Activated naive CD8-positive, alpha-beta T cell treated with anti-CD3 and anti-CD28 coated beads, Interleukin-2, amount 10 ng/mL, durations not matched to agents 7 days and 5 days (primary cell): ENCODE measurements around the gene WDR74. TPM values are rescaled to one million over a fixed set of nuclear protein-coding genes. Genes with fewer than 3 reads are reported as not detected.
"Not testable (repeated sequence)": the region's sequence is repeated elsewhere in the genome, so short reads cannot be mapped to it uniquely, and the experiment has no call there.

ENCODE experiments used
- ATAC-seq: fragments of 150-1000 bp; cut with Tn5 transposase; one replicate; pipeline ENCODE4 v1.10.0; 2021; ENCODE audit warnings: low read depth, moderate library complexity
- POLR2A ChIA-PET: fragments of 350-600 bp; sonication (Branson Sonifier 250); formaldehyde crosslinking; loops from one replicate; lab custom pipeline; 2021; ENCODE audit warnings: antibody characterized with exemption; lab: Charles Lee
- DNase-seq: peaks from one replicate; pipeline ENCODE4 v3.0.0; 2021
- H3K27ac Mint-ChIP-seq: one replicate; pipeline ENCODE4 v1.8.0; 2022; ENCODE audit warnings: mild to moderate bottlenecking, mixed read lengths
- H3K27me3 Mint-ChIP-seq: one replicate; pipeline ENCODE4 v1.8.0; 2022; ENCODE audit warnings: mild to moderate bottlenecking, moderate library complexity, mixed read lengths
- H3K36me3 Mint-ChIP-seq: one replicate; pipeline ENCODE4 v1.8.0; 2021; ENCODE audit warnings: mild to moderate bottlenecking, mixed read lengths
- H3K4me1 Mint-ChIP-seq: one replicate; pipeline ENCODE4 v1.8.0; 2021; ENCODE audit warnings: mixed read lengths
- H3K4me3 Mint-ChIP-seq: one replicate; pipeline ENCODE4 v1.8.0; 2022; ENCODE audit warnings: mild to moderate bottlenecking, moderate library complexity, mixed read lengths
- H3K9me3 Mint-ChIP-seq: one replicate; pipeline ENCODE4 v1.8.0; 2021; ENCODE audit warnings: mixed read lengths
- total RNA-seq, 2 experiments: library from RNA; stranded (reverse); gene quantifications; one replicate each; pipeline ENCODE4 v1.2.3, GENCODE V29; 2021

Gene WDR74
- total RNA-seq, 2 experiments from 2014 or later, result 75.2 to 78.0 TPM

GRCh38 chr11:62844154-62844553 lies 4.8 kb upstream of the WDR74 start:
- ATAC-seq (no peak), DNase-seq (no peak)
- Mint-ChIP-seq H3K9me3 (no peaks in the 10 kb centered on the region), H3K4me1 (peaks cover 13% of the 10 kb centered on the region), H3K4me3 (no peak overlapping the region), H3K27ac (no peak overlapping the region), H3K36me3 (peaks cover 4% of the 10 kb centered on the region), H3K27me3 (no peaks in the 10 kb centered on the region)
- POLR2A ChIA-PET, result interaction anchor here (0.5 to 3.6 kb wide), 5 partner anchors 10 to 163 kb away, joined by 3 to 116 read pairs (median 3); partner anchors contain the start of genes STX5 and TEX54

GRCh38 chr11:62843466-62843865 lies 4.1 kb upstream of the WDR74 start:
- no peak for DNase-seq
- Mint-ChIP-seq H3K36me3 (peaks cover 2% of the 10 kb centered on the region), H3K4me1 (peaks cover 13% of the 10 kb centered on the region), H3K4me3 (no peak overlapping the region), H3K27me3 (no peaks in the 10 kb centered on the region), H3K9me3 (no peaks in the 10 kb centered on the region), H3K27ac (no peak overlapping the region)
- no peak for ATAC-seq
- POLR2A ChIA-PET, result interaction anchor here (0.5 to 3.6 kb wide), 9 partner anchors 10 to 242 kb away, joined by 3 to 116 read pairs (median 5); partner anchors contain the start of genes HNRNPUL2, MTA2, SLC3A2 and STX5

GRCh38 chr11:62842891-62843290 lies 3.5 kb upstream of the WDR74 start:
- H3K36me3 Mint-ChIP-seq, H3K27me3 Mint-ChIP-seq, DNase-seq, H3K27ac Mint-ChIP-seq, ATAC-seq, H3K9me3 Mint-ChIP-seq, H3K4me3 Mint-ChIP-seq: not testable (repeated sequence)
- POLR2A ChIA-PET, result interaction anchor here (0.6 to 4.2 kb wide), 13 partner anchors 11 to 1342 kb away, joined by 3 to 116 read pairs (median 5); partner anchors contain the start of genes HNRNPUL2, MTA2, SLC3A2 and STX5
- H3K4me1 Mint-ChIP-seq, result peaks cover 13% of the 10 kb centered on the region

- no peak overlapping the region for H3K4me3 Mint-ChIP-seq
- DNase-seq, result peak; percentile 58
- peaks cover 18% of the 10 kb centered on the region for H3K4me1 Mint-ChIP-seq
- POLR2A ChIA-PET, result interaction anchor here (0.6 to 4.2 kb wide), 40 partner anchors 10 to 298 kb away, joined by 3 to 429 read pairs (median 12); partner anchors contain the start of genes B3GAT3, BSCL2, C11orf98 and CSKMT
- no peak for ATAC-seq
- H3K9me3 Mint-ChIP-seq, result no peaks in the 10 kb centered on the region
- peaks cover 4% of the 10 kb centered on the region for H3K36me3 Mint-ChIP-seq
- no peak overlapping the region for H3K27ac Mint-ChIP-seq
- H3K27me3 Mint-ChIP-seq, result no peaks in the 10 kb centered on the region
Measured at GRCh38 chr11:62842171-62842741, 2.9 kb upstream of the WDR74 start.

DNA sequence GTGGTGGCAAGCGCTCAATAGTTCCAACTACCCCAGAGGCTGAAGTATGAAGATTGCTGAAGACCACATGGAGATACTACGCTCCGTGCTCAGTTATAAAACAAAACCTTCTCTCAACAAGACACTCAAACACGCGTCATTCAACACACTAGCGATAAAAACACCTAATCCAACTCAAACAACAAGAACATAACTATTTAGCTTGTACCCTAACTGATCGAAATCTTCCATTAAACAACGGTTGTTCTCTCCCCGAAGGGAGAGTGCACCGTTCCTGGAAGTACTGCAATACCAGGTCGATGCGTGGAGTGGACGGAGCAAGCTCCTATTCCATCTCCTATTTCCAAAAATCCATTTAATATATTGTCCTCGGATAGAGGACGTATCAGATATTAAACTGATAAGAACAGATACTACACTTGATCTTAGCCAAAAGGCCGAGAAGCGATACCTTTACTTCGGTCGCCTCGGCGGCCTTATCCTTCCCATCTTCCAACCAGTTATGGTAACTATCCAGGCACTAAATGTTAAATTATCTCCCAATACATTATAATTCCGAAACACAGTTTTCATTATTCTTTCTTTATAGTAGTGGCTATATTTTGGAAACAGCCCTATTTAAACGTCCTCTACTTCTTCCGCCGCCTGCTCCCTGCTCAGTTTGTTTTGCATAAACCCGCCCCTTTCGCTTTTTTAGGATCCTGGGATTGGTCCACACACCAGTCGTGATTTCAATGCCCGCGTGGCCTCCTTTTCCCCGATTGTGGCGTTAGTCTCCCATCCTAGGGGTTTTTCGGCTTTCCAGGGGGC lies 2.2 kb upstream of the WDR74 start:
- Mint-ChIP-seq H3K9me3 (no peaks in the 10 kb centered on the region), H3K27me3 (no peaks in the 10 kb centered on the region), H3K4me3 (no peak overlapping the region), H3K27ac (no peak overlapping the region), H3K4me1 (peaks cover 20% of the 10 kb centered on the region), H3K36me3 (peaks cover 4% of the 10 kb centered on the region)
- ATAC-seq (peak; percentile 69), DNase-seq (peak; percentile 81)
- POLR2A ChIA-PET, result interaction anchor here (0.6 to 4.2 kb wide), 69 partner anchors 9 to 1404 kb away, joined by 3 to 429 read pairs (median 6); partner anchors contain the start of genes B3GAT3, BSCL2, C11orf98 and CSKMT

GRCh38 chr11:62840721-62841360 lies 1.5 kb upstream of the WDR74 start:
- POLR2A ChIA-PET, result interaction anchor here (0.6 to 4.2 kb wide), 72 partner anchors 8 to 1421 kb away, joined by 3 to 429 read pairs (median 6); partner anchors contain the start of genes B3GAT3, BSCL2, C11orf98 and CSKMT
- H3K4me3 Mint-ChIP-seq, H3K27ac Mint-ChIP-seq, H3K27me3 Mint-ChIP-seq, H3K36me3 Mint-ChIP-seq, H3K9me3 Mint-ChIP-seq: not testable (repeated sequence)
- ATAC-seq (peak; percentile 2), DNase-seq (peak; percentile 73)
- H3K4me1 Mint-ChIP-seq, result peaks cover 21% of the 10 kb centered on the region

DNA sequence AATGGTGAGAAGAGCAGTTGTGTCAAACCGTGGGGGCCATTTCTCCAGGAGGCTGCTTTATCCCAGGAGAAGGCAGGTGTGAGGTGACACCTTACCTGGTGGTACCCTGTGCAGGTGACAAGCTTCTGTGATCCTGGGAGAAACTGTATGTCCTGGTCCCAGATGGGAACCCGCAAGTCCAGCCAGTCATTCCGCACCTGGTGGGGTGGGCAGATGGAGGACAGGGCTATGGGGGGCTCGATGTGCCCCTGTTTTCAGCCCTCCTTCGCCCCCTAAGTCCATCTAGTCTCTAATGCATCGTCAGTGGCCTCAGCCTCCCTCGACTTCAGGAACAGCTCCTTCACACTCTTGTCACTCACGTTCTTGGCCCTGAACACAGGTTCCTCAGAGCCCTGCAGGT lies 4.1 kb downstream of the WDR74 start:
- peaks cover 34% of the 10 kb centered on the region for H3K4me1 Mint-ChIP-seq
- no peak for ATAC-seq
- H3K27ac Mint-ChIP-seq, result no peak overlapping the region
- no peaks in the 10 kb centered on the region for H3K27me3 Mint-ChIP-seq
- POLR2A ChIA-PET, result interaction anchor here (0.6 to 1.0 kb wide), 2 partner anchors 63 to 99 kb away, joined by 3 to 4 read pairs; no protein-coding TSS in a partner anchor
- DNase-seq, result no peak
- H3K36me3 Mint-ChIP-seq, result peaks cover 14% of the 10 kb centered on the region
- no peaks in the 10 kb centered on the region for H3K9me3 Mint-ChIP-seq
- H3K4me3 Mint-ChIP-seq, result no peak overlapping the region

- H3K4me3 Mint-ChIP-seq, result peak within 1 kb of the TSS; percentile 99
Measured at GRCh38 chr11:62832336-62833234, 6.8 kb downstream of the WDR74 start, which contains the start of gene TEX54. TEX54 (minus strand) TSS chr11:62832841.

DNA sequence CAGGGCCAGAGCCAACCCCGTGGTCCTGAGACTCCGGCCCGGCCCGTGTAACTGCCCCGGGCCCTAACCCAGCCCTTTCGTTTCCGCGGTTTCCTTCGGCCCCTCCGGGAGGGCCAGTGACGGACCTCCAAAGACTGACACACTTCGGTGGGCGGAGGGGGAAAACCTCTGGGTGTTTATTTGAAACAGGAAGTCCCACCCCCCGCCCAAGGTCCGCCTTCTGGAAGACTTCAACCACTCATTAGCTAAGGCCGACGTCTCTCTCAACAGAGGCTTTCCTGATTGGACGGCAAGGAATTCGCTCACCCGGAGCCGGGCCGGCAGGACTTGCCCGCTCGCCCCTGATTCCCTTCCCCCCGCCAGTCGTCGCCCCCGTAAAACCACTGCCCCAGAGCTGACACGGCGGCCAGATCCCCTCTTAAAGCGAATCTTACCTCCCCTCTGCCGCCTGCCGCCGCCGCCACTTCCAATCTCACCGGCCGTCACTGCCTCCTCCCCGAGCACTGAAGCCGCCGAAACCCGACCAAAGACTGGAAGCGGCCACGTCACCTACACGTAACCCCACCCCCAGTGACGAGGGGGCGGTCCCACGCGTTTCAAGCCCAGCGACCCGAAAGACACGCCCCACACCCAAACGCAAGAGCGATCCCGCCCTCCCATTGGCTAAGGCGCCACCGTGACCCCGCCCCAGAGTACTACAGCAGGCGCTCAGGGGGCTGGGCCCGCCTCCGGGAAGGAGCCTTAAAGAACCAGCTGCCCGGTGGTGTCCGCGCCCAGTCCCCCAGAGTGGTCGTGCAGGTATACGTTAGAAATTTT lies 7.7 kb downstream of the WDR74 start, which contains the start of gene STX5:
STX5 (minus strand) TSS at position 532 of the 816 bp plus-strand sequence. CDS start 808 bp downstream, outside the sequence.
- peaks cover 17% of the 10 kb centered on the region for H3K36me3 Mint-ChIP-seq
- H3K27ac Mint-ChIP-seq, result peak within 1 kb of the TSS; percentile 100
- peaks cover 26% of the 10 kb centered on the region for H3K4me1 Mint-ChIP-seq
- H3K9me3 Mint-ChIP-seq, result no peaks in the 10 kb centered on the region
- H3K27me3 Mint-ChIP-seq, result no peaks in the 10 kb centered on the region
- POLR2A ChIA-PET, result interaction anchor here (0.6 to 4.1 kb wide), 30 partner anchors 8 to 230 kb away, joined by 3 to 102 read pairs (median 5); partner anchors contain the start of genes CSKMT, HNRNPUL2, MTA2 and NXF1
- DNase-seq, result peak; percentile 99
- peak; percentile 91 for ATAC-seq
- peak within 1 kb of the TSS; percentile 99 for H3K4me3 Mint-ChIP-seq

More at GRCh38 chr11:62832336-62833234, 6.8 kb downstream of the WDR74 start, which contains the start of gene TEX54:
- POLR2A ChIA-PET, result interaction anchor here (0.7 to 4.1 kb wide), 23 partner anchors 8 to 231 kb away, joined by 3 to 102 read pairs (median 5); partner anchors contain the start of genes HNRNPUL2, MTA2, NXF1 and SLC3A2
- ATAC-seq (peak; percentile 6), DNase-seq (no peak)
- peak within 1 kb of the TSS; percentile 100 for H3K27ac Mint-ChIP-seq
- peaks cover 28% of the 10 kb centered on the region for H3K4me1 Mint-ChIP-seq
- peaks cover 14% of the 10 kb centered on the region for H3K36me3 Mint-ChIP-seq
- no peaks in the 10 kb centered on the region for H3K27me3 Mint-ChIP-seq
- no peaks in the 10 kb centered on the region for H3K9me3 Mint-ChIP-seq

- ATAC-seq (no peak), DNase-seq (peak; percentile 40)
- Mint-ChIP-seq H3K9me3 (no peaks in the 10 kb centered on the region), H3K27me3 (no peaks in the 10 kb centered on the region), H3K27ac (peak overlapping the region; percentile 100), H3K36me3 (peaks cover 17% of the 10 kb centered on the region), H3K4me1 (peaks cover 23% of the 10 kb centered on the region), H3K4me3 (peak overlapping the region; percentile 99)
- POLR2A ChIA-PET, result interaction anchor here (0.6 to 4.1 kb wide), 22 partner anchors 9 to 190 kb away, joined by 3 to 102 read pairs (median 7); partner anchors contain the start of genes CSKMT, HNRNPUL2, NXF1 and POLR2G
Measured at GRCh38 chr11:62830904-62831519, 8.4 kb downstream of the WDR74 start.
